ENCODE data around the gene CASP9.

DNA sequence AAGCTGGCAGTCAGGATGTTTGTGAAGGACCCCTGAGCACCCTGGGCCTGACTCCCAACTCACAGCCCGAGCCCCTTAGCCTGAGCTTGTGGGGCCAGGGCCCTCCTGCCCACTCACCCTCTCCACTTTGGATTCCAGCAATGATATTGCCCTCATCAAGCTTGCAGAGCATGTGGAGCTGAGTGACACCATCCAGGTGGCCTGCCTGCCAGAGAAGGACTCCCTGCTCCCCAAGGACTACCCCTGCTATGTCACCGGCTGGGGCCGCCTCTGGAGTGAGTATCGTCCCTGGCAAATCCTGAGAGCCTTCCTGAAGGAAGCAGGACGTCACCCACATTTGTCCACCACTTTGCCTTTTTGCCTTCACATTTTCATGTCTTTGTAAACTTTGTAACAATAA, 80.7 kb downstream of the CASP9 start:
- TF ChIP-seq, protein P1, sequence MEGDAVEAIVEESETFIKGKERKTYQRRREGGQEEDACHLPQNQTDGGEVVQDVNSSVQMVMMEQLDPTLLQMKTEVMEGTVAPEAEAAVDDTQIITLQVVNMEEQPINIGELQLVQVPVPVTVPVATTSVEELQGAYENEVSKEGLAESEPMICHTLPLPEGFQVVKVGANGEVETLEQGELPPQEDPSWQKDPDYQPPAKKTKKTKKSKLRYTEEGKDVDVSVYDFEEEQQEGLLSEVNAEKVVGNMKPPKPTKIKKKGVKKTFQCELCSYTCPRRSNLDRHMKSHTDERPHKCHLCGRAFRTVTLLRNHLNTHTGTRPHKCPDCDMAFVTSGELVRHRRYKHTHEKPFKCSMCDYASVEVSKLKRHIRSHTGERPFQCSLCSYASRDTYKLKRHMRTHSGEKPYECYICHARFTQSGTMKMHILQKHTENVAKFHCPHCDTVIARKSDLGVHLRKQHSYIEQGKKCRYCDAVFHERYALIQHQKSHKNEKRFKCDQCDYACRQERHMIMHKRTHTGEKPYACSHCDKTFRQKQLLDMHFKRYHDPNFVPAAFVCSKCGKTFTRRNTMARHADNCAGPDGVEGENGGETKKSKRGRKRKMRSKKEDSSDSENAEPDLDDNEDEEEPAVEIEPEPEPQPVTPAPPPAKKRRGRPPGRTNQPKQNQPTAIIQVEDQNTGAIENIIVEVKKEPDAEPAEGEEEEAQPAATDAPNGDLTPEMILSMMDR (conservative IDR thresholded peaks at IDR 0.05) = no peak
- TF ChIP-seq EZH2 (IDR thresholded peaks at IDR 0.05; ENCODE audit: low read depth) = no peak

Data from PC-9 (cell line).